IMR-90 (cell line): Measurements from ENCODE around the gene RBBP6. TPM values are rescaled to one million over a fixed set of nuclear protein-coding genes. Genes with fewer than 3 reads are reported as not detected.

Source experiments
- ATAC-seq: fragments of 200-7000 bp; cut with Tn5 transposase; 2 replicates; pipeline ENCODE4 v1.9.1; 2020; ENCODE audit warnings: low read depth, mild to moderate bottlenecking, moderate library complexity
- BruUV-seq: library from RNA; stranded (reverse); fragments of 400-500 nt; replicated peaks from 2 replicates; lab custom pipeline; 2021; lab: Mats Ljungman, UMichigan
- CTCF ChIA-PET: fragments of 300-600 bp; formaldehyde crosslinking; extraction: SDS; loops from one replicate; lab custom pipeline; 2021; ENCODE audit warnings: antibody characterized with exemption; lab: Yijun Ruan, JAX
- POLR2A ChIA-PET: fragments of 300-600 bp; sonication (Branson Sonifier 250); formaldehyde crosslinking; loops from one replicate; lab custom pipeline; 2022; ENCODE audit warnings: antibody characterized with exemption; ENCODE audit not compliant: unreplicated experiment; lab: Charles Lee
- DNase-seq: peaks from one replicate; pipeline ENCODE4 v3.0.0; 2013
- H2AFZ ChIP-seq: replicated peaks from 2 replicates; pipeline ENCODE3; 2013; ENCODE audit warnings: low read length, mild to moderate bottlenecking; ENCODE audit not compliant: poor library complexity
- H2AK5ac ChIP-seq: 2 replicates; pipeline ENCODE4 v1.6.1; 2013; ENCODE audit warnings: low read depth, low read length, inconsistent platforms
- H2AK9ac ChIP-seq: replicated peaks from 2 replicates; pipeline ENCODE3; 2013; ENCODE audit warnings: mild to moderate bottlenecking, low read depth, low read length, moderate library complexity; ENCODE audit not compliant: poor library complexity
- H2BK120ac ChIP-seq: 2 replicates; pipeline ENCODE4 v1.6.1; 2013; ENCODE audit warnings: low read depth, low read length, inconsistent platforms
- H2BK15ac ChIP-seq: 3 replicates; pipeline ENCODE4 v1.6.1; 2013; ENCODE audit warnings: low read depth, low read length, inconsistent platforms
- H2BK20ac ChIP-seq: 2 replicates; pipeline ENCODE4 v1.6.1; 2013; ENCODE audit warnings: low read depth, mild to moderate bottlenecking, inconsistent platforms, low read length, moderate library complexity
- H2BK5ac ChIP-seq: 2 replicates; pipeline ENCODE4 v1.6.1; 2013; ENCODE audit warnings: mild to moderate bottlenecking, low read depth, low read length, inconsistent platforms; ENCODE audit not compliant: poor library complexity, severe bottlenecking
- H3K14ac ChIP-seq: replicated peaks from 2 replicates; pipeline ENCODE4 v1.6.1; 2013; ENCODE audit warnings: low read depth, low read length, inconsistent platforms
- H3K18ac ChIP-seq: 2 replicates; pipeline ENCODE4 v1.6.1; 2013; ENCODE audit warnings: low read depth, low read length, control low read depth
- H3K23ac ChIP-seq: 2 replicates; pipeline ENCODE4 v1.6.1; 2013; ENCODE audit warnings: low read depth, low read length, inconsistent platforms
- H3K27ac ChIP-seq: 2 replicates; pipeline ENCODE4 v1.5.1; 2013; ENCODE audit warnings: mild to moderate bottlenecking, control low read depth, low read length; ENCODE audit not compliant: insufficient read depth
- H3K27me3 ChIP-seq: 2 replicates; pipeline ENCODE4 v1.6.1; 2013; ENCODE audit warnings: low read length; ENCODE audit not compliant: control insufficient read depth, insufficient read depth
- H3K36me3 ChIP-seq: 2 replicates; pipeline ENCODE4 v1.6.1; 2013; ENCODE audit warnings: low read length, mixed read lengths; ENCODE audit not compliant: control insufficient read depth, insufficient read depth
- H3K4ac ChIP-seq: 2 replicates; pipeline ENCODE4 v1.6.1; 2013; ENCODE audit warnings: low read depth, low read length, inconsistent platforms
- H3K4me1 ChIP-seq: 2 replicates; pipeline ENCODE4 v1.6.1; 2013; ENCODE audit warnings: low read length, mixed read lengths; ENCODE audit not compliant: control insufficient read depth, insufficient read depth
- H3K4me2 ChIP-seq: 2 replicates; pipeline ENCODE4 v1.6.1; 2013; ENCODE audit warnings: low read depth, mild to moderate bottlenecking, control low read depth, low read length, moderate library complexity
- H3K4me3 ChIP-seq: 2 replicates; pipeline ENCODE4 v1.5.1; 2013; ENCODE audit warnings: low read depth, mild to moderate bottlenecking, control low read depth, low read length, moderate library complexity; ENCODE audit not compliant: insufficient read depth
- H3K56ac ChIP-seq: 2 replicates; pipeline ENCODE4 v1.6.1; 2013; ENCODE audit warnings: low read length, inconsistent platforms; ENCODE audit not compliant: insufficient read depth; ENCODE audit errors: extremely low read depth
- H3K79me1 ChIP-seq, 2 experiments: 2 replicates each; pipeline ENCODE4 v1.6.1; 2013; ENCODE audit warnings: low read length in 2 of 2, inconsistent platforms in 1 of 2, low read depth in 1 of 2
- H3K9ac ChIP-seq: 2 replicates; pipeline ENCODE4 v1.6.1; 2013; ENCODE audit warnings: low read depth, low read length, control low read depth
- H3K9me1 ChIP-seq: 2 replicates; pipeline ENCODE4 v1.6.1; 2013; ENCODE audit warnings: low read length, inconsistent platforms; ENCODE audit not compliant: insufficient read depth
- H3K9me3 ChIP-seq: 2 replicates; pipeline ENCODE4 v1.6.1; 2013; ENCODE audit warnings: low read length; ENCODE audit not compliant: control insufficient read depth, insufficient read depth
- H4K20me1 ChIP-seq: 2 replicates; pipeline ENCODE4 v1.6.1; 2013; ENCODE audit warnings: low read length, inconsistent platforms; ENCODE audit not compliant: insufficient read depth
- H4K5ac ChIP-seq: 2 replicates; pipeline ENCODE4 v1.6.1; 2013; ENCODE audit warnings: mild to moderate bottlenecking, low read depth, low read length, control low read depth
- H4K8ac ChIP-seq, 2 experiments: 2 replicates each; pipeline ENCODE4 v1.6.1; 2013; ENCODE audit warnings: low read depth in 2 of 2, low read length in 2 of 2, control low read depth in 1 of 2, inconsistent platforms in 1 of 2
- H4K91ac ChIP-seq: 2 replicates; pipeline ENCODE4 v1.6.1; 2013; ENCODE audit warnings: low read depth, low read length, inconsistent platforms; ENCODE audit not compliant: insufficient read depth
- BHLHE40 ChIP-seq: fragments of 150-350 bp; IDR thresholded peaks from 2 replicates; pipeline ENCODE4 v1.6.1; 2016; ENCODE audit warnings: mild to moderate bottlenecking, low read depth, low read length
- MAZ ChIP-seq: IDR thresholded peaks from 2 replicates; pipeline ENCODE4 v1.6.1; 2012; ENCODE audit warnings: low read depth, mild to moderate bottlenecking, low read length, improper control_type of control experiment, moderate library complexity, borderline replicate concordance
- MXI1 ChIP-seq: IDR thresholded peaks from 2 replicates; pipeline ENCODE4 v1.6.1; 2012; ENCODE audit warnings: low read depth, mild to moderate bottlenecking, low read length, moderate library complexity, borderline replicate concordance
- NFE2L2 ChIP-seq: fragments of 150-350 bp; IDR thresholded peaks from 2 replicates; pipeline ENCODE4 v1.6.1; 2016; ENCODE audit warnings: low read depth, mild to moderate bottlenecking, low read length
- RCOR1 ChIP-seq: IDR thresholded peaks from 2 replicates; pipeline ENCODE4 v1.6.1; 2012; ENCODE audit warnings: mild to moderate bottlenecking, low read length, improper control_type of control experiment; ENCODE audit not compliant: insufficient replicate concordance
- RFX5 ChIP-seq: IDR thresholded peaks from 2 replicates; pipeline ENCODE4 v1.8.0; 2012; ENCODE audit warnings: low read depth, mild to moderate bottlenecking, low read length, moderate library complexity
- SMC3 ChIP-seq: fragments of 150-350 bp; IDR thresholded peaks from 2 replicates; pipeline ENCODE4 v1.6.1; 2016; ENCODE audit warnings: low read depth, mild to moderate bottlenecking, antibody characterized with exemption, low read length, moderate library complexity
- WGBS, 2 experiments: methylation state at CpG; one replicate each; pipeline versions ENCODE4 v1.1.5 to v1.1.7; 2013; ENCODE audit warnings: missing lambda C conversion rate in 2 of 2; ENCODE audit not compliant: insufficient read length in 1 of 2; ENCODE audit errors: extremely low coverage in 2 of 2; 5-methylcytosine and 5-hydroxymethylcytosine counted together
- dilution Hi-C: fragments of 300-500 bp; cut with HindIII; formaldehyde crosslinking; loops from one replicate; pipeline ENCODE4 v1.14.3; 2018; ENCODE audit warnings: low sequenced_read_pairs; ENCODE audit not compliant: unreplicated experiment
- in situ Hi-C: fragments of 300-500 bp; cut with MboI; formaldehyde crosslinking; loops from 3 replicates; pipeline ENCODE4 v1.14.3; 2019; ENCODE audit warnings: low sequenced_read_pairs, inconsistent platforms, mixed read lengths
- intact Hi-C: fragments of 100-400 bp; cut with micrococcal nuclease; formaldehyde crosslinking; loops from 2 replicates; pipeline ENCODE4 v1.10.0; 2022
- polyA plus RNA-seq, 3 experiments: library from polyadenylated mRNA; depleted of rRNA; stranded (reverse); fragments of >200 nt; gene quantifications; 2 replicates each; pipeline ENCODE4 v1.2.3, GENCODE V29; 2012; ENCODE audit warnings: low replicate concordance in 1 of 3
- total RNA-seq: library from RNA; depleted of rRNA; stranded (reverse); fragments of >200 nt; gene quantifications from 2 replicates; pipeline ENCODE4 v1.2.3, GENCODE V29; 2012

RBBP6 gene
- total and polyA plus RNA-seq, 2 of the 4 experiments (the other 2 are of a cell fraction), result 7.2 to 17.8 TPM

DNA sequence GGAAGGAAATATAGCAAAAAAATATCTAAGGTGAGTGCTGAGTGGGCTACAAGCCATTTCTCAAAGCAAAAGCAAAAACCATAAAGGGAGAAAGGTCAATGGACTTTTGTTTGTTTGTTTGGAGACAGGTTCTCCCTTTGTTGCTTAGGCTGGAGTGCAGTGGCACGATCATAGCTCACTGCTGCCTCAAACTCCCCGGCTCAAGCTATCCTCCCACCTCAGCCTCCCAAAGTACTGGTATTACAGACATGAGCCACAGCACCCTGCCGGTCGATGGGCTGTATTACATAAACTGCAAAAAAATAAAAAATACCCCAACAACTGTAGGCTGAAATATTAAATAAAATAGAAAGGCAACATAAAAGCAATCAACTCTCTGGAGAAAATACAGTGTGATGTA is 3.5 kb upstream of the RBBP6 start:
- intact Hi-C loops, result no loop called here

More for the DNA sequence above, 3.5 kb upstream of the RBBP6 start:
- no peak overlapping the region for H2AK5ac ChIP-seq
- no peak overlapping the region for H3K56ac ChIP-seq
- WGBS, 2 experiments, result no CpG with 5 or more reads among the region's 4 CpGs
- H2BK20ac ChIP-seq, result no peak overlapping the region
- no peak overlapping the region for H2AK9ac ChIP-seq
- no peak overlapping the region for H3K14ac ChIP-seq
- no peak overlapping the region for H3K18ac ChIP-seq
- no peak overlapping the region for H4K5ac ChIP-seq
- no peaks in the 10 kb centered on the region for H3K36me3 ChIP-seq
- H2AFZ ChIP-seq, result no peak overlapping the region
- no peak overlapping the region for H3K23ac ChIP-seq
- no peak overlapping the region for H4K91ac ChIP-seq
- peaks cover 2% of the 10 kb centered on the region; the same call in 1 of the 2 replicates for H3K4me1 ChIP-seq
- H3K9ac ChIP-seq, result no peak overlapping the region
- no peak overlapping the region for H4K8ac ChIP-seq
- no peaks in the 10 kb centered on the region for H3K9me3 ChIP-seq
- no peak overlapping the region for H2BK120ac ChIP-seq
- DNase-seq (no peak), ATAC-seq (no peak)
- no peak overlapping the region for H3K4me3 ChIP-seq
- H2BK5ac ChIP-seq, result no peak overlapping the region
- no peaks in the 10 kb centered on the region for H3K9me1 ChIP-seq
- H3K4ac ChIP-seq, result no peak overlapping the region
- POLR2A ChIA-PET, result no interaction called here
- dilution Hi-C loops, result no loop called here
- H3K27ac ChIP-seq, result no peak overlapping the region
- CTCF ChIA-PET, result no interaction called here
- H2BK15ac ChIP-seq, result no peak overlapping the region
- TF ChIP-seq MAZ (no peak), SMC3 (no peak), NFE2L2 (no peak), BHLHE40 (no peak), RFX5 (no peak), MXI1 (no peak), RCOR1 (no peak)
- no peak overlapping the region for H3K4me2 ChIP-seq
- in situ Hi-C loops, result loop anchor here (25.0 kb wide), 1 partner anchor 701 kb away; no protein-coding TSS in a partner anchor
- no peaks in the 10 kb centered on the region for H3K27me3 ChIP-seq
- H3K79me1 ChIP-seq, result 0 out of 4 replicates have a peak, but pooled peaks cover 0 to 5% of the 10 kb centered on the region in 2 experiments
- H4K20me1 ChIP-seq, result peaks cover 10% of the 10 kb centered on the region
- BruUV-seq, result no TSS peak
